HEK293 (cell line): Measurements from ENCODE around the gene CASD1.

Experiments
- CTCF ChIA-PET: fragments of 350-600 bp; formaldehyde crosslinking; extraction: SDS; loops from one replicate; lab custom pipeline; 2021; ENCODE audit warnings: antibody characterized with exemption; lab: Yijun Ruan, JAX
- POLR2A ChIA-PET: fragments of 300-600 bp; formaldehyde crosslinking; extraction: SDS; loops from one replicate; lab custom pipeline; 2020; ENCODE audit warnings: antibody characterized with exemption, inconsistent platforms; lab: Yijun Ruan, JAX
- H3K27ac ChIP-seq: fragments of 200-500 bp; sonication (Bioruptor generic); 2 replicates; pipeline ENCODE4 v1.5.1; 2014; ENCODE audit warnings: low read depth, low read length, control low read depth, inconsistent platforms; ENCODE audit errors: extremely low read depth
- H3K36me3 ChIP-seq, 2 experiments: fragments of 200-500 bp in 1 of 2; sonication (Bioruptor generic) in 1 of 2; 1 replicate in 1 of 2; 2 replicates in 1 of 2; pipeline ENCODE4 v1.5.1; 2014 to 2017; ENCODE audit warnings: inconsistent platforms in 2 of 2, low read length in 2 of 2; ENCODE audit not compliant: control insufficient read depth in 2 of 2, insufficient read depth in 1 of 2
- H3K4me1 ChIP-seq: fragments of 200-500 bp; sonication (Bioruptor generic); 2 replicates; pipeline ENCODE4 v1.5.1; 2014; ENCODE audit warnings: mild to moderate bottlenecking, low read length, inconsistent platforms; ENCODE audit not compliant: control insufficient read depth, insufficient read depth
- H3K4me3 ChIP-seq: 2 replicates; pipeline ENCODE4 v1.5.1; 2011; ENCODE audit warnings: low read depth, mild to moderate bottlenecking, control low read depth, low read length, moderate library complexity
- H3K9me3 ChIP-seq: fragments of 200-500 bp; sonication (Bioruptor generic); 2 replicates; pipeline ENCODE4 v1.5.1; 2014; ENCODE audit warnings: low read depth, low read length, inconsistent platforms; ENCODE audit not compliant: control insufficient read depth, insufficient read depth
- BCL6B ChIP-seq: fragments of 450-650 bp; formaldehyde crosslinking; IDR thresholded peaks from 2 replicates; pipeline ENCODE4 v1.5.1; 2017; ENCODE audit warnings: missing biosample characterization, missing genetic modification characterization
- EGR2 ChIP-seq: fragments of 450-650 bp; formaldehyde crosslinking; IDR thresholded peaks from 2 replicates; pipeline ENCODE4 v1.5.1; 2016; ENCODE audit warnings: low read depth, missing biosample characterization, missing genetic modification characterization
- MZF1 ChIP-seq: fragments of 450-650 bp; formaldehyde crosslinking; IDR thresholded peaks from 2 replicates; pipeline ENCODE4 v1.5.1; 2017; ENCODE audit warnings: missing biosample characterization, missing genetic modification characterization, borderline replicate concordance
- ZFHX2 ChIP-seq: fragments of 450-650 bp; formaldehyde crosslinking; conservative IDR thresholded peaks from 2 replicates; pipeline ENCODE4 v1.5.1; 2016; ENCODE audit warnings: missing biosample characterization, missing genetic modification characterization
- ZNF10 ChIP-seq: fragments of 450-650 bp; formaldehyde crosslinking; IDR thresholded peaks from 2 replicates; pipeline ENCODE4 v1.5.1; 2017; ENCODE audit warnings: missing biosample characterization, missing genetic modification characterization
- ZNF121 ChIP-seq: fragments of 450-650 bp; formaldehyde crosslinking; IDR thresholded peaks from 2 replicates; pipeline ENCODE4 v1.5.1; 2016; ENCODE audit warnings: missing biosample characterization, missing genetic modification characterization
- ZNF140 ChIP-seq: fragments of 450-650 bp; formaldehyde crosslinking; IDR thresholded peaks from 2 replicates; pipeline ENCODE4 v1.5.1; 2016; ENCODE audit warnings: missing biosample characterization, missing genetic modification characterization
- ZNF148 ChIP-seq: fragments of 450-650 bp; formaldehyde crosslinking; IDR thresholded peaks from 2 replicates; pipeline ENCODE4 v1.5.0; 2017; ENCODE audit warnings: missing biosample characterization, missing genetic modification characterization, borderline replicate concordance
- ZNF169 ChIP-seq: fragments of 450-650 bp; formaldehyde crosslinking; IDR thresholded peaks from 2 replicates; pipeline ENCODE4 v1.5.1; 2016; ENCODE audit warnings: missing biosample characterization, missing genetic modification characterization
- ZNF302 ChIP-seq: fragments of 450-650 bp; formaldehyde crosslinking; IDR thresholded peaks from 2 replicates; pipeline ENCODE4 v1.5.1; 2016; ENCODE audit warnings: missing biosample characterization, missing genetic modification characterization, low read depth
- ZNF37A ChIP-seq: fragments of 450-650 bp; IDR thresholded peaks from 2 replicates; pipeline ENCODE4 v1.5.1; 2018; ENCODE audit warnings: missing biosample characterization, missing genetic modification characterization
- ZNF521 ChIP-seq: fragments of 450-650 bp; formaldehyde crosslinking; IDR thresholded peaks from 2 replicates; pipeline ENCODE4 v1.5.1; 2017; ENCODE audit warnings: missing biosample characterization, mild to moderate bottlenecking, missing genetic modification characterization
- ZNF560 ChIP-seq: fragments of 450-650 bp; formaldehyde crosslinking; IDR thresholded peaks from 2 replicates; pipeline ENCODE4 v1.5.1; 2017; ENCODE audit warnings: missing biosample characterization, missing genetic modification characterization, borderline replicate concordance
- ZNF623 ChIP-seq: fragments of 450-650 bp; formaldehyde crosslinking; IDR thresholded peaks from 2 replicates; pipeline ENCODE4 v1.5.1; 2016; ENCODE audit warnings: missing biosample characterization, missing genetic modification characterization
- ZNF624 ChIP-seq: fragments of 450-650 bp; formaldehyde crosslinking; IDR thresholded peaks from 2 replicates; pipeline ENCODE4 v1.5.1; 2017; ENCODE audit warnings: missing biosample characterization, missing genetic modification characterization
- ZNF629 ChIP-seq: fragments of 450-650 bp; formaldehyde crosslinking; IDR thresholded peaks from 2 replicates; pipeline ENCODE4 v1.5.1; 2017; ENCODE audit warnings: missing biosample characterization, missing genetic modification characterization
- ZNF664 ChIP-seq: fragments of 450-650 bp; formaldehyde crosslinking; IDR thresholded peaks from 2 replicates; pipeline ENCODE4 v1.5.1; 2016; ENCODE audit warnings: missing biosample characterization, missing genetic modification characterization
- ZNF76 ChIP-seq: fragments of 450-650 bp; formaldehyde crosslinking; IDR thresholded peaks from 2 replicates; pipeline ENCODE4; 2016; ENCODE audit warnings: low read depth, missing biosample characterization, missing genetic modification characterization, borderline replicate concordance
- TF ChIP-seq, protein P1 (sequence below): fragments of 450-650 bp; formaldehyde crosslinking; IDR thresholded peaks from 2 replicates; pipeline ENCODE4 v1.5.1; 2016; ENCODE audit warnings: missing biosample characterization, missing genetic modification characterization

The CASD1 gene

GRCh38 chr7:94602181-94602580 is 92.6 kb downstream of the CASD1 start (continued):
- no peak for TF ChIP-seq BCL6B (tag by site-specific recombination)
- TF ChIP-seq ZFHX2 = no peak
- TF ChIP-seq, protein P1, sequence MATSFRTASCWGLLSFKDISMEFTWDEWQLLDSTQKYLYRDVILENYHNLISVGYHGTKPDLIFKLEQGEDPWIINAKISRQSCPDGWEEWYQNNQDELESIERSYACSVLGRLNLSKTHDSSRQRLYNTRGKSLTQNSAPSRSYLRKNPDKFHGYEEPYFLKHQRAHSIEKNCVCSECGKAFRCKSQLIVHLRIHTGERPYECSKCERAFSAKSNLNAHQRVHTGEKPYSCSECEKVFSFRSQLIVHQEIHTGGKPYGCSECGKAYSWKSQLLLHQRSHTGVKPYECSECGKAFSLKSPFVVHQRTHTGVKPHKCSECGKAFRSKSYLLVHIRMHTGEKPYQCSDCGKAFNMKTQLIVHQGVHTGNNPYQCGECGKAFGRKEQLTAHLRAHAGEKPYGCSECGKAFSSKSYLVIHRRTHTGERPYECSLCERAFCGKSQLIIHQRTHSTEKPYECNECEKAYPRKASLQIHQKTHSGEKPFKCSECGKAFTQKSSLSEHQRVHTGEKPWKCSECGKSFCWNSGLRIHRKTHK (tag by site-specific recombination) = no peak
- no peak for TF ChIP-seq ZNF76
- TF ChIP-seq ZNF121 (tag by site-specific recombination) = no peak
- no peak for TF ChIP-seq MZF1 (tag by site-specific recombination)
- TF ChIP-seq ZNF521 (tag by site-specific recombination) = no peak
- TF ChIP-seq ZNF624 = no peak

- no peak for TF ChIP-seq ZNF302 (tag by site-specific recombination)
- no peak for TF ChIP-seq ZNF10 (tag by site-specific recombination)
- TF ChIP-seq ZNF629 (tag by site-specific recombination) = no peak
- TF ChIP-seq ZNF521 (tag by site-specific recombination) = no peak
- no peak for TF ChIP-seq ZNF140 (tag by site-specific recombination)
- TF ChIP-seq ZNF148 (tag by site-specific recombination) = no peak
- no peak for TF ChIP-seq EGR2 (tag by site-specific recombination)
- no peak for TF ChIP-seq ZNF664
- TF ChIP-seq ZNF560 (tag by site-specific recombination) = no peak
- no peak for TF ChIP-seq ZNF169 (tag by site-specific recombination)
- no peak for TF ChIP-seq ZNF623 (tag by site-specific recombination)
- no peak for TF ChIP-seq ZNF37A (tag by site-specific recombination)
- H3K27ac ChIP-seq = no peak overlapping the region
- no peak overlapping the region for H3K4me3 ChIP-seq
- ChIA-PET POLR2A (no interaction called here), CTCF (no interaction called here)
- no peaks in the 10 kb centered on the region for H3K4me1 ChIP-seq
- H3K36me3 ChIP-seq = no peaks in the 10 kb centered on the region
- H3K9me3 ChIP-seq = no peaks in the 10 kb centered on the region
Observed at GRCh38 chr7:94605031-94605430, 95.4 kb downstream of the CASD1 start.
